ENCODE results near the gene SLC39A5. TPM values are rescaled to one million over a fixed set of nuclear protein-coding genes. Genes with fewer than 3 reads are reported as not detected.

SLC39A5 gene
- total and polyA plus RNA-seq, 2 of the 8 experiments (the other 6 are each of a cell fraction or from before 2014, with no cell fraction given) = 0.27 TPM; not detected in 1

GRCh38 chr12:56221757-56222530, 7.9 kb upstream of the SLC39A5 start, which contains the start of gene RNF41 (continued):
- TF ChIP-seq GABPA (IDR thresholded peaks at IDR 0.05; ENCODE audit: borderline replicate concordance, insufficient read depth, low read length) = 0 out of 2 replicates have a peak, but pooled peaks have one; percentile 64
- no peak for TF ChIP-seq GTF2F1 (IDR thresholded peaks at IDR 0.05; ENCODE audit: borderline replicate concordance, low read depth, low read length)
- peak; percentile 65 for TF ChIP-seq TAF7 (optimal IDR thresholded peaks at IDR 0.05; ENCODE audit: borderline replicate concordance, low read depth, low read length)
- TF ChIP-seq KDM4A (IDR thresholded peaks at IDR 0.05; ENCODE audit: low read depth, low read length, severe bottlenecking) = peak; percentile 40
- TF ChIP-seq CHD7 (IDR thresholded peaks at IDR 0.05; ENCODE audit: insufficient replicate concordance, low read length) = no peak
- TF ChIP-seq TAF1 (IDR thresholded peaks at IDR 0.05; ENCODE audit: low read depth, low read length) = peak; percentile 93
- TF ChIP-seq EZH2 (IDR thresholded peaks at IDR 0.05; ENCODE audit: low read depth, low read length, severe bottlenecking) = no peak
- TF ChIP-seq EGR1 (IDR thresholded peaks at IDR 0.05; ENCODE audit: borderline replicate concordance, low read depth, low read length) = no peak; the same call in 1 of the 2 replicates
- no peak for TF ChIP-seq SP4 (IDR thresholded peaks at IDR 0.05; ENCODE audit: low read length)
- TF ChIP-seq FOSL1 (IDR thresholded peaks at IDR 0.05; ENCODE audit: insufficient read depth, low read depth, low read length) = no peak
